TTC549 (cell line): ENCODE results near the gene SBF2.
"Not testable (repeated sequence)": the region's sequence is repeated elsewhere in the genome, so short reads cannot be mapped to it uniquely, and the experiment has no call there.

Source experiments
- FAIRE-seq: peaks from 2 replicates; lab custom pipeline; 2012; peaks lifted over from hg19 to GRCh38; lab: Jason Lieb, UNC

The SBF2 gene

DNA sequence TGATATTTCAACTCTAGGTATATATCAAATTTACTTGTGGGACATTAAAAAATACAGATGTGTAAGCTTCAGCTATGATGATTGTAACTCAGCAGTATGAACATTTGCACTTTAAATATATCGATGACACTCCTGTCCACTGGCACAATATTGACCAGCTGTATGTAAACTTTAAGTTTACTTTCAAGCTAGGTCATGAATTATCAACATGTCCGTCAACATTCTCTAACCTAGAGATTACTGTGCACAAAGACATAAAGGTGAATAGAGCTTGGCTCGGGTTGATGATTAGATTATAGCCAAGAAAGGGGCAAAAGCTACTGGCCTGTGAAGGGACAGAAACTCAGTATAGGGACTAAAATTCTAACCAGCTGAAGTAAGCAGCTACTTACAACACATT is 343.6 kb downstream of the SBF2 start:
- no peak for FAIRE-seq

DNA sequence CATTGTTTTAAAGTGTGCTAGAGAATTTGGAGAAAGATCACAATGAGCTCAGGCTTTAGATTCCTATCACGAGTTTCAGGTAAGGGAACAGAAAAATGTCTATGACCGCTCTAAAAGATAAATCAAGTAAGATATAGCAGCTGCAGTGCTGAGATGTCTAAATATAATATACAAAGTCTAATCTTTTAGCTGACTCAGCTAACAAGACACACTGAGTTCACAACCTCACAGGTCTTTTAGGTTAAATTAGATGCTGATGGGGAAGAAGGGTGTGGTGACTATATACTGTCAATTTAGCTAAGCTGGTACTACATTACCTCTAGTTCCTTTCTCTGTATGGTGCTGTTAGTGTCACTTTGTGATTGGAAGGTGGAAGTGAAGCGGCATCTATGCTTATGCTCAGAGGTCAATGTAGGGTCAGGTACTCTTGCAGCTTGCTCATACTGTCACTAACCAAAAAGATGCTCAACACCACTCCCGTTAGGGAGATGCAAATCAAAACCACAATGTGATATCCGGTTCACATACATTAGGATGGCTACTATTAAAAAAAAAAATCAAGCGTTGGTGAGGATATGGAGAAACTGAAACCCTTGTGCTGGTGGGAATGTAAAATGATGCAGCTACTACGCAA is 346.7 kb downstream of the SBF2 start:
- no peak for FAIRE-seq

DNA sequence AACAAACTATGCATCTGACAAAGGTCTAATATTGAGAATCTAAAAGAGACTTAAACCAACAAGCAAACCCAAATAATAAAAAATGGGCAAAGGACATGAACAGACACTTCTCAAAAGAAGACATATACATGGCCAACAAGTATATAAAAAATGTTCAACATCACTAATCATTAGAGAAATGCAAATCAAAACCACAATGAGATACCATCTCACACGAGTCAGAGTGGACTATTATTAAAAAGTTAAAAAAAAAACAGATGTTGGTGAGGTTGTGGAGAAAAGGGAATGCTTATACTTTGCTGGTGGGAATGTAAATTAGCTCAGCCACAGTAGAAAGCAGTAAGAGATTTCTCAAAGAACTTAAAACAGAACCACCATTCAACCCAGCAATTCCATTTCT is 348.3 kb downstream of the SBF2 start:
- not testable (repeated sequence) for FAIRE-seq

DNA sequence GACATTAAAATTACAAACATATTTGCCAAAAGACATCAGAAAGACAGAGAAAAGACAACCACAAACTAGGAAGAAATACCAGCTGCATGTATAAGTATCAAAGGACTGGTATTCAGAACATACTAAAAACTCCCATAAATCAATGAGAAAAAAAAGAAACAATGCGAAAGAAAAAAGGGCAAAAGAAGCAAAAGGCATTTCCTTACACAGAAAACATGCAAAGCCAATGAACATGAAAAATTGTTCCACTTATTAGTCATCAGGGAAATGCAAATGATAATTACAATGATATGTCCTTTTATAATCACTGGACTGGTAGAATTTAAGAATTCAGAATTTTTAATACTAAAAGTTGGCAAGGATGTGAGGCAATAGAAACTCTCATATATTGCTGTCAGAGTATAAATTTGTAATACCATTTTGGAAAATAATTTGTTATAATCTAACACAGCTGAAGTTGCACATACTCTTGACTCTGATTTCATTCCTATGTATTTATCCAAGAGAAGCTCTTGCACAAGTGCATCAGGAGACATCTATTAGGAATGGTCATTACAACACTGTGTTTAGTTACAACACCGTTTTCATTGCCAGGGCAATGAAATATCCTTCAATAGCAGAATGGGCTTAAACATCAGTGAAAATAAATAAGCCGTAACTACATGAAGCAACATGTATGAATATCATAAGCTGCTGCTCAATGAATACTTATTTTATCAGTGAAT is 350.5 kb downstream of the SBF2 start:
- FAIRE-seq = no peak

DNA sequence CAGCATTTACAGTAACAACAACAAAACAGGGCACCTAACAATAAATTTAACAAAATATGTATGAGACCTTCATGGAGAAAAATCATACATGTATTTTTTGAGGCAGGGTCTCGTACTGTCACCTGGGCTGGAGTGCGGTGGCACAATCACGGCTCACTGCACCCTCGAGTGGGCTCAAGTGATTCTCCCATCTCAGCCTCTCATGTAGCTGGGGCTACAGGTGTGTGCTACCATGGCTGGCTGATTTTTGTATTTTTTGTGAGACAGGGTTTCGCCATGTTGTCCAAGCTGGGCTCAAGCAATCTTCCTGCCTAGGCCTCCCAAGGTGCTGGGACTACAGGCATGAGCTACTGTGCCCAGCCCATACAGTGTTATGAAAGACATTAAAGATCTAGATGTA is 352.0 kb downstream of the SBF2 start:
- FAIRE-seq = no peak

DNA sequence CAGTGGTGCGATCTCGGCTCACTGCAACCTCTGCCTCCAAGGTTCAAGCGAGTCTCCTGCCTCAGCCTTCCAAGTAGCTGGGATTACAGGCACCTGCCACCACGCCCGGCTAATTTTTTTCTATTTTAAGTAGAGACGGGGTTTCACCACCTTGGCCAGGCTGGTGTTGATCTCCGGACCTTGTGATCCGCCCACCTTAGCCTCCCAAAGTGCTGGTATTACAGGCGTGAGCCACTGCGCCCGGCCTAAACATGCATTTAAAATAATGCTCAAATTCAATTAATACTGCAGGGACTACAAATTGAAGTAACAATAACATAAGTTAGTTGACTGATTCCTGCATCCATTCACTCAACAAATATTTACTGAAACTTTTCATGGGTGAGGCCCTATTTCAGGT is 354.9 kb downstream of the SBF2 start:
- not testable (repeated sequence) for FAIRE-seq

DNA sequence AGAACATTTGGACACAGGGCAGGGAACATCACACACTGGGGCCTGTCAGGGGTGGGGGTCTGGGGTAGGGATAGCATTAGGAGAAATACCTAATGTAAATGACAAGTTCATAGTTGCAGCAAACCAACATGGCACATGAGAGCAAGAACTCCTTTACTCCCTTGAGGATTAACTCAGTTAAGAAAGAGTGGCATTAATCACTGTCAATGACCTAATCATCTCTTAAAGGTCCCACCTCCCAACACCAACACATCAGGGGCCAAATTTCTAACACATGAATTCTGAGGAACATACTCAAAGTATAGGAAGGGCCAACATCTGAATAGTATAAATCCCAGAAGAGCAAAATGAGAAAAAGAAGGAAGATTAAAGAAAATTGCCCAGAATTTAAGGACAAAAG is 357.3 kb downstream of the SBF2 start:
- no peak for FAIRE-seq

DNA sequence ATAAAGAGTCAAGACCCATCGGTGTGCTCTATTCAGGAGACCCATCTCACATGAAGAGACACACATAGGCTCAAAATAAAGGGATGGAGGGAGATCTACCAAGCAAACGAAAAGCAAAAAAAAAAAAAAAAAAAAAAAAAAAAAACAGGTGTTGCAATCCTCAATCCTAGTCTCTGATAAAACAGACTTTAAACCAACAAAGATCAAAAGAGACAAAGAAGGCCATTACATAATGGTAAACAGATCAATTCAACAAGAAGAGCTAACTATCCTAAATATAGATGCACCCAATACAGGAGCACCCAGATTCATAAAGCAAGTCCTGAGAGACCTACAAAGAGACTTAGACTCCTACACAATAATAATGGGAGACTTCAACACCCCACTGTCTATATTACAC is 361.2 kb downstream of the SBF2 start:
- FAIRE-seq = not testable (repeated sequence)

DNA sequence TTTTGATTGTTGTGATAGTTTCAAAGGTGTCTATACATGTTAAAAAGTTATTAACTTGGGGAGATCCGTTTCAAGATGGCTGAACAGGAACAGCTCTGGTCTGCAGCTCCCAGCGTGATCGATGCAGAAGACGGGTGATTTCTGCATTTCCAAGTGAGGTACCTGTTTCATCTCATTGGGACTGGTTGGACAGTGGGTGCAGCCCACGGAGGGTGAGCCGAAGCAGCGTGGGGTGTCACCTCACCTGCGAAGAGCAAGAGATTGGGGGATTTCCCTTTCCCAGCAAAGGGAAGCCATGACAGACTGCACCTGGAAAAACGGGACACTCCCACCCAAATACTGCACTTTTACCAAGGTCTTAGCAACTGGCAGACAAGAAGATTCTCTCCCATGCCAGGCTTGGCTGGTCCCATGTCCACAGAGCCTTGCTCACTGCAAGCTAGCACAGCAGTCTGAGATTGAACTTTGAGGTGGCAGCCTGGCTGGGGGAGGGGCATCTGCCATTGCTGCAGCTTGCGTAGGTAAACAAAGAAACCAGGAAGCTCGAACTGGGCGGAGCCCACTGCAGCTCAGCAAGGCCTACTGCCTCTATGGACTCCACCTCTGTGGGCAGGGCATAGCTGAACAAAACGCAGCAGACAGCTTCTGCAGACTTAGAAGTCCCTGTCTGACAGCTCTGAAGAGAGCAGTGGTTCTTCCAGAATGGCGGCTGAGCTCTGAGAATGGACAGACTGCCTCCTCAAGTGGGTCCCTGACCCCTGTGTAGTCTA is 363.3 kb downstream of the SBF2 start:
- not testable (repeated sequence) for FAIRE-seq

DNA sequence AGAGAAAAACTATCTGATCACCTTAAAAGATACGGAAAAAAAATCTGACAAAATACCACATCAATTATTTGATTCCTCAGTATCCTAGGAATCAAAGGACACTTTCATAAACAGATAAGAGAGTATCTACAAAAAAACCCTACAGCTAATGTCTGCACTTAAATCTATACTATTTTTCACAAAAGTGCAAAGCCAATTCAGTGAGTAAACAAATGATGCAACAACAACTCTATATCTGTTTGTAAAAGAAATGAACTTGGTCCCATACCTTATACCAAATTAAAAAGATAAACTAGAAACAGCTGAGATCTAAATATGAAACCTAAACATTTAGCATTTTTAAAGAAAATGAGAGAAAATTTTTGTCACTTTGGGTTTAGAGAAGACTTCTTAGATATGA is 366.3 kb downstream of the SBF2 start:
- no peak for FAIRE-seq

DNA sequence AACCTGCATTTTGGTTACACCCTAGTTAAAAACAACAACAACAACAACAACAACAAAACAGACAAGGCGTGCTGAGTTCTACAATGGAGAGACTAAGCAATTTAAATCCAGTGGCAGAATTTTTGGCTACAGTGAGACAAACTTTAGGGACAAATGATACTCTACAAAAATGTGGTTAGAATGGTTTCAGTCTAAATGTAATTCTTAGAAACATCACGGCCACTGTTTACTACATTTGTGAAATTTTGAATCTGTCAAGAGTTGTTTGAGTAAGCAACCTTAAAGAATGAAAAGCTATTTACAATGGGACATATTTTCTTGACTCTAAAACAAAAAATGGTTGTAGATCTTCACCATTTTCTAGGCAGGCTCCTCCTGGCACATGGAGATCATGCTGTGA is 370.7 kb downstream of the SBF2 start:
- FAIRE-seq = no peak

DNA sequence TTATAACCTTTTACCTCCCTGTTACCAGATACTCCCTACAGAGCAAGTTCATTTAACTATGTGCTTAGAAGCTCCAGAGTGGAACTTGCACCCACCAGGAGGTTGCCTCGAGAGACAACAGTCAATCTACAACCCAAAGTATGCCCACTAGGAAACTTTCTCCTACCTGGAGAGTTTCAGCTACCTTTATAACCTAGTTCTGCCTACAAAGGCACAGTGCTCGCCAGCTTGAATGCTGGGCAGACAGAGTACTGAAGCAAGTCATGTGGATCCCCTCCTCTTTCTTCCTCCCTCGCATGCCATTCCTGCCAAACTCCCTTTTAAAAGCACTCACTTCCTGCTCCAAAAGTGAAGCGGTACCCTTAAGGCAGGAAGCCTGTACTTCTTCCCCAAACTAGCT is 371.2 kb downstream of the SBF2 start:
- no peak for FAIRE-seq

DNA sequence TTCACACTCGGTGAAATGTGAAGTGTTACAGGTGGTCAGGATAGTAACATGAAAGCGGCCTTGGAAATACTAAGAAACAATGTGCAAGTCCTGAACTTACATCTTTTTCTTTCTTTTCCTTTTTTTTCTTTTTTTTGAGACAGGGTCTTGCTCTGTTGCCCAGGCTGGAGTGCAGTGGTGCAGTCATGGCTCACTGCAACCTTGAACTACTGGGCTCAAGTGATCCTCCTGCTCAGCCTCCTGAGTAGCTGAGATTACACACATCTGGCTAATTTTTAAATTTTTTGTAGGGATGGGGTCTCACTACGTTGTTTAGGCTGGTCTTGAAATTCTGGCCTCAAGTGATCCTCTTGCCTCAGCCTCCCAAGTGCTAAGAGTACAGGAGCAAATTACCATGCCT is 377.5 kb downstream of the SBF2 start:
- no peak for FAIRE-seq

DNA sequence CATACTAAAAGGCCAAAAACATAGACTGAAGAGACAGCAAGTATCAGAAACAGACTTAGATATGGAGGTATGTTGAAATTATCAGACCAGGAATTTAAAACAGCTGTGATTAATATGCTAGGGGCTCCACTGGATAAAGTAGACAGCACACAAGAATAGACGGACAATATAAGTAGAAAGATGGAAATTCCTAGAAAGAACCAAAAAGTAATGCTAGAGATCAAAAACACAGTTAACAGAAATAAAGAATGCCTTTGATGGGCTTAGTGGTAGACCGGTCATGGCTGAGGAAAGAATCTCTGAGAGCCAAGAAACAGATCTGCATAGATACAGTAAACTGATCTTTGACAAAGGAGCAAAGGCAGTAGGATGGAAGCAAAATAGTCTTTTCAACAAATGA is 380.0 kb downstream of the SBF2 start:
- no peak for FAIRE-seq

DNA sequence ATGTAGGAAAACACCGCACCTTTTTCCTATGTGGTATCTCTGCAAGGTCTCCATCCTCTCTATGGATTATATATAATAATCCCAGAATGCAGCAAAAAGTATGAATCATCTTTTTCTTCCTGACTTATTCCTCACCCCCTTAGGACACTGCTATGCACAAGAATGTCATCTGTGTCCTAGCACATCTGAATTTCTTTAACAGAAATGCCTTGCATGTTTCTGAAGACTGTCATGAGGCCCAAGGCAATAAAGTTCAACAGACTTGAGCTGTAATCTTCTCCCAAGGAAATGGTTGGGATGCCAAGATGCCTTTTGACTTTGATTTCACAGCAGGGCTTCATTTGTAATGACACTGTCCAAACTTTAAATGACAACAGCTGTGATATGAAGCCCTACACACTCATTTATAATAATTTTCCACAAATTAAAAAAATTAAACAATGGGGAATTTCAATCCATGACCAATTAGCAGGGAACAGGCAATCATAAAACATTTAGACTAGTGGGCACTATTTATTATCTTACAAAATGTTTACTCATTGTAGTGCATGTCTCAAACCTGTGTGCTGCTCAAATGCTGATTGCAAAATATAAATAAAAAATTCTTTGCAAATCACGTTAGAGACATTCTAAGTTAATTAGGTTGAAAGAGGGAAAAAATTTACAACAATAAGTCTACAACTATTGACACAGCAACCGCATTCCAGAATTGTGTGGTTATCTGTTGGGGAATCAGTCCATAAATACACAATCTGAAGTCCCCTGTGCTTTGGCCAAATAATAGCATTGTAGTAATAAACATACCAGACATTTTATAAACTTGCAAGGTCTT is 387.8 kb downstream of the SBF2 start:
- peak; percentile 99 for FAIRE-seq

DNA sequence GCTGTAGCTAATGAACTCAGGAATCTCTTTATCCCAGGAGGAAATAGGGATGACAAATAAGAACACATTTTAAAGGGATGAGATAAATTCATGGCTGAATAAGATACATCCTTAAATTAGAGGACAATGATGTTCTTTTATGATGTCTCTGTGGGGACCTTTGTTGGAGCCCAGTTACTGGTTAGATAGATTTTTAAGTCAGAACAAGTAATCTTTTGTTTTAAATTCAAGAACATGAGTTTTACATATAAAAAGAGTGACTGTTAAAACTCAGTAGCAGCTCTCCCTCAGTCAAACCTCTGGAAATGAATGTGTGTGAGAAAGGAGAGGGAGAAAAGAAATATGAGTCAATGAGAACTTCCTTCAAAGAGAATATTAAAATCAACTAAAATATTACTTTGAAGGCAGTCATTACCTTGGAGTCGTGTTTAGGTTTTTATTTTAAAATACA is 388.5 kb downstream of the SBF2 start:
- no peak for FAIRE-seq

DNA sequence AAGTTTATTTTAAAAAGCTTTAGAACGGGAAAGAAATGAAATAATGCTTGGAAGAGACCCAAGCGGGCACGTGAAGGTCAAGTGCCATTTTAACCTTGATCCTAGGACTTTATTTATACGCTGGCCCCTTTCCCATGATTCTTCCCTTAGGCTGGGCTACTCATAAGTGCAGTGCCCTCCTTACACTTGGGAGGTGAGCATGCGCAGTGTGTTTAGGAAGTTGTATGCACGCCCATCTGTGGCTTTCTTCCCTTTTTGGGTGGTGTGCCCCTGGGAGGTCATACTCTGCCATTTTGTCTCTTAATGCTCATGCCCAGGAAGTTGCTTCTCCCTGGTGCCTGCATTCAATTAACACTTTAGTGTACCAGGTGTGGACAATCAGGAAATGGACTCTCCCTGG is 390.4 kb downstream of the SBF2 start:
- FAIRE-seq = no peak

DNA sequence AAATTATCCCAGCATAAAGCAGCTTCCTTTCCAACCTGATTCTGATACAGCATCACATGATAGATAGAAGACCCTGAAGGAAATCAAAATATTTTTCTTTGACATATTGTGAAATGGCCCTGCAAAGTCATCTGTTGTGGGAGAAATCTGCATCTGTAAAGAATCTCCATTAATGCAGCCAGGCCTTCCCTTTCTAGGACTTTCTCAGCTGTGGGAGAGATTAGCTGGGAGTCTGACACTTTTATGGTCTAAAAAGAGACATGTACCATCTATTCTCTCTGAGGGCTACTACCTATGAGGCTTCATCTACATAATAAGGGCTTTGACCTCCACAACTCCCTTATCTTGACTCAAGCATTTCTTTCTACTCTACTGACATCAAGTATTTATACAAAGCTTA is 392.1 kb downstream of the SBF2 start:
- no peak for FAIRE-seq

DNA sequence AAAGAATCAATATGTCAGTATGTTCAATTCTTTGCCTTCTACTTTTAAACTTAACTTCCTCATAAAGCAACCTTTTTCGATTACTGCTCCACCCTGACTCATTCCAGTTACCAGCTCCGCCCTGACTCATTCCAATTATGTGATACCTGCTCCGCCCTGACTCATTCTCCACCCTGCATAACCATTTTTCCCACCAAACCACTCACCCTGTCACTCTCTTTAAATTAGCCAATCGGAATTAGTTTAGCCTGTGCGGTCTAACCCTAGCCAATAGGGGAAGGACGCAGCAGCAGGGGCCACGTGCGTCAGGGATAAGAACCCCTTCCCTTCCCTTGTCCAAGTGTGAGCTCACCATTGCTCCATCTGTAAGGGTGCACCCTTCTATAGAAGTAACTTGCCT is 393.8 kb downstream of the SBF2 start:
- not testable (repeated sequence) for FAIRE-seq

DNA sequence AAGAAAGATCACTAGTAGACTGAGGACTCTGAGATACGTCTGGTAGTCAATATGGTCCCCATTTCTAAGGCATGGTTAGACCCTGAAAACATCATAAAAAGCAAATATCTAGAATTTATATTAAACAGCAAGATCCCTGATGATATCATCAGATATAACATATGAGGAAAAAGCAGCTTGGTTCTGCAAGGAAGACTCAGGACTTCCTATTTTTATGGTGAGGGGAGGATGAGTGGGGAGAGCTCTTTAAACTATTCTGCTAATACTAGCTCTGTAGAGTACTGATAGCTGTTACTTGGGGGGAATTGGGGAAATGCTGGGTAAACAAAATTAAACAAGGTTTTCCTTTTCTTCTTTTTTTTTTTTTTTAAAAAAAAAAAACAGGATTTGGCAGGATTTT is 394.3 kb downstream of the SBF2 start:
- FAIRE-seq = no peak

DNA sequence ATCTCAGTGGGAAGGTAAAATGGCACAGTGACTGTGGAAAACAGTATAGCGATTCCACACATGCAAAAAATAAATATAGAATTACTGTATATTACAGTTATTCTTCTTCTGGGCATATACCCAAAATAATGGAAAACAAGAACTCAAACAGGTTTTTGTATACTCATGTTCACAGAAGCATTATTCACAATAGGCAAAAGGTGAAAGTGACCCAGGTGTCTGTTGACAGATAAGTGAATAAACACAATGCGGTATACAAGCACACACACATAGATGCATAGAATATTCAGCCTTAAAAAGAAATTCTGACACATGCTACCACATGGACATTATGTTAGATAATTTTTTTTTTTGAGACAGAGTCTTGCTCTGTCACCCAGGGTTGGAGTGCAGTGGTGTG is 397.1 kb downstream of the SBF2 start:
- FAIRE-seq = no peak

DNA sequence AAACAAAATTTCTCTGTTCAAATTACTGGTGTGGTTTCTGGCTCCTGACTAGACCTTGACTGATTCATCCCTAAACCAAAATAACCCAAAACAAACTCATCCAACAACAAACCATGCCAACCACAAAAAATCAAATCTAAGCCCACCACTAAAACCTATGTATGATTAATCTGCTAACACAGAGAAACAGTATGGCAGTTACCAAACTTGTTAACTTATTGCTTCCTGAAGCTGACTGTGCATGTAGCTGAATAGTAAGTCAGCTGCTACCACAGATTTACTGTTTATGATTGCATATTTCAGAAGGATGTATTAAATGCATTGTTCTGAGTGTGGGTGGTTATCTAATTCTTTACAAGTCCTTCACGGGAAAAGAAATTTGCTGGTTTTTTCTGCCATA is 399.0 kb downstream of the SBF2 start:
- no peak for FAIRE-seq

DNA sequence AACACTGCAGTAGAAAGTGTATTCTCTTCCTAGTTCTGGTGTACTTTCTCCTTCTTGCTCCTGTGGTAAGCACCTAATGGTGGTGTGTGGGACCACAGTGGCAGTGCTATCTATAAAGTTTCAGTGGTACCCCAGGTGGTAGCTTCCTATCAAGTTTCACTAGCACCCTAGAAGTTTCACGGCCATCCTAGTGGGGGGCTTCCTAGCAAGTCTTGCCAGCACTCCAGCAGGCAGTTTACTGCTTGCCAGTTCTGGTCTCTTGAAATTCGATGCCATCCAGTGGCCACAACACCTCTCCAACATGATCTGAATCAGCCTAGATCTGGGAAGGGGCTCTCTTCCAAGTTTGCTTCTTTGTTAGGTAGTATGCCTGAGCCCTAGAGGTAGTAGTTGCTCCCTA is 400.5 kb downstream of the SBF2 start:
- FAIRE-seq = no peak
